NK-92 (cell line): ENCODE measurements around the gene BBX.
"Not testable (repeated sequence)": the region's sequence is repeated elsewhere in the genome, so short reads cannot be mapped to it uniquely, and the experiment has no call there.

Source experiments
- DNase-seq: peaks from one replicate; lab custom pipeline; 2025; ENCODE audit not compliant: unreplicated experiment; lab: John Stamatoyannopoulos, UW

BBX gene

GRCh38 chr3:107835001-107835400 lies 312.2 kb downstream of the BBX start:
- not testable (repeated sequence) for DNase-seq

DNA sequence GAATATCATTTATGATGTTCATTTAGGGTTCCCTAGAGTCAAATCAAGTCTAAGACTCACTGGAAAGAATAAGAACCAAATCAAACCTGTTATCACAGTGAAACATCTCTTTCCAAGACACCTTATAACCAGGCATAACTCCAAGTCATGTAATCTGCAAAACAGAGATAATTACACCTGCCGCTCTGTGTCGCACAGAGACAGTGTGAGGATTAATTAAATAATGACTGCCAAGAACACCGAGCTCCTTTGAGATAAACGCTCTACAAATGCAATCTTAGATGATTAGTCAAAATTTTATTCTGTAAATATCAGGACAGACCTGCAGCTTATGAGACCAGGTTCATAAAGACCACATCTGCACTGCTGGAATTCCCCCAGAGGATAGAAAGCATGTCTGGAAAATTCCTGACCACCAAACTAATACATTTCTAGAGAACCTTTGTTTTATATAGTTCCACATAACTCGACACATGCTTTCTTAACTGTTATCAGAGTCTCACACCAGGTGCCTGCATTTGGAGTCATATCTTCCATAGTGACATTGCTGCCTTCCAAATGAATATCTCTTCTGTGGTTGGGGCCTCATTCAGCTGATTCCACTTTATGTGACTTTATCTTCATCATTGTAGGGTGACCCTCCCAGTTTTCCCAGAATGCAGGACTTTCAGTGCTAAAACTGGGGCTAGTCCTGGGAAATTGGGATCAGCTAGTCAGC lies 315.3 kb downstream of the BBX start:
- DNase-seq = no peak

- DNase-seq = no peak
These were observed 319.1 kb downstream of the BBX start for GRCh38 chr3:107841831-107842230.

DNA sequence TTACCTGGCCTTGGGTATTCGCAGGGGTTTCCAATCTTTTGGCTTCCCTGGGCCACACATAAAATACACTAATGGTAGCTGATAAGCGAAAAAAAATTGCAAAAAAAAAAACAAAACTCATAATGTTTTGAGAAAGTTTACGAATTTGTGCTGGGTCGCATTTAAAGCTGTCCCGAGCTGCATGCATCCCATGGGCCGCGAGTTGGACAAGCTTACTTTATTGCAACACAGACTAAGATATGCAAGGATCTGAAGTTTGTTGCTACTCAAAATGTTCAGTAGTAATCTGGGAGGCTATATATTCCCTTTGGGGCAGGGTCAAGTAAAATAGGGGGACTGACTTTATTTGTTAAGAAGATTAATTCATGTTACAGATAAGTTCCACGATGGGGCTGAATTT lies 320.2 kb downstream of the BBX start:
- DNase-seq = no peak

- no peak for DNase-seq
These were observed 322.9 kb downstream of the BBX start for GRCh38 chr3:107845380-107846278.

GRCh38 chr3:107846279-107846852 lies 323.6 kb downstream of the BBX start:
- no peak for DNase-seq

DNA sequence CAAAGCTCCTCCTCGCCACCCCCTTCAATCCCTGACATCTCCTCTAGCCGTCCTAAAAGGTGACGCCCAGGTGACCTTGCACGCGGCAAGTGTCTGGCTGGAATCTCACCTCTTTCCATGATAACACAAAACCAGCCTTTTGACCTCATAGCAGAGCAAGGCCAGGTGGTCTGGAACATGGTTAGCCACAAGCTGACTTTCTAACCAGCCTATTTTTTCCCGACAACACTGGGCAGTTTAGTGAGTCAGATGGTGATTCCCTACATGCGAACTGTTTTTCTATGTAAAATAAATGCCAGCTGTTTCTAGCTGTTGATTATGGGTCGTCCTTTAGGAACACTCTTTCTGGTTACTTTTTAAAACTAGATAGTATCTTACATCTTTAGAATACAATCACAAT lies 325.0 kb downstream of the BBX start:
- DNase-seq = no peak

- DNase-seq = no peak
These were observed 325.7 kb downstream of the BBX start for GRCh38 chr3:107848351-107848915.

DNA sequence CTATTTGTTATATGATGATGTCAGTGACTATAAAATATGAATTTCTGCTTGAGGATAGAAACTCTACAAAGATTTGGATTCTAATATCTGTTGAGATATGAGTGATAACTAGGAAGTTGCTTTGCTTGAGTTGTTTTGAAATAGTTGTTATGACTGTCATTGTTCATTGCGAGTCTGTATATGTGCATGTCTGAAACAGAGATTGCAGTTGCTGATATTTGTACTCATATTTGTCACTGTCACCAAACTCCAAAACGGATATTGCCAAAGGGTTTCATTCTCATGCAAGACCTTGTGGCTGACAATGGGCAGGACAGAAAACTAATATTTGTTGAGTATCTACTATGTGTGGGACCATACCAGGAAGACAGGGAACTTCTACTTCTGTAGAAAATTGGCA lies 327.9 kb downstream of the BBX start:
- DNase-seq = no peak

DNA sequence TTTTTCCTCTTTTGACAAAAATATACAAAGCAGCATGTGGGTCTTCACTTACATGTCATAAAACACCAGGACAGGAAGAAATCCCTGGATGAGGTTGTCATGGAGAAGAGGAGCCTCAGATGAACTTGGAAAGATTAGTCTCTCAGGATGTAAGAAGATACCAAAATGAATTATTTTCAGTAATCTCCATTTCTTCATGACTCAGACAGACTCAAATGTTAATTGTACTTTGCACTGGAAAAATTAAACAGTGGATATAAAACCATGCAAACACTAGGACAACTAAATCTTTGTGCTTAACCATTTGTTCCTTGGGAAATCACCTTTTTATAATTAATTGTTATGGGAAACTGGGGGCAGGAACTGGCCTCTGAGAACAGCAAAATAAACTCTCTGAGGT lies 331.1 kb downstream of the BBX start:
- DNase-seq = no peak

DNA sequence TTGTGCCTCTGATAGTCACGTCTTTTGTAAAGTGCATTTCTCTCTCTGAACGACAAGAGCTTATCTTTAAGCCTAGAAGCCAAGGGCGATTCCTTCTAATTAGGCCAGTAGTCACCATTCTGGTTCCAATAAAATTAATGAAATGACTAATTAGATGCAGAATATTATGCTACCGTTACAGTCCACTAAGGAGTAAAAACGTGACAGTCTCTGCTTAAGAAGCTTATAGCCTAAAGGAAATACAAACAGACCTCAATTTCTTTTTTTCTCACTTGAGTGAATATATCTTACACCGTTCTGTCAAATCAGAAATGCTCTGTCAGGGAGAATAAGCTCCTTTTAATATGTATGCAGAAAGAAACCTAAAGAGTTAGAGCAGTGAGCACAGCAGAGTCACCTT lies 332.0 kb downstream of the BBX start:
- DNase-seq = no peak

DNA sequence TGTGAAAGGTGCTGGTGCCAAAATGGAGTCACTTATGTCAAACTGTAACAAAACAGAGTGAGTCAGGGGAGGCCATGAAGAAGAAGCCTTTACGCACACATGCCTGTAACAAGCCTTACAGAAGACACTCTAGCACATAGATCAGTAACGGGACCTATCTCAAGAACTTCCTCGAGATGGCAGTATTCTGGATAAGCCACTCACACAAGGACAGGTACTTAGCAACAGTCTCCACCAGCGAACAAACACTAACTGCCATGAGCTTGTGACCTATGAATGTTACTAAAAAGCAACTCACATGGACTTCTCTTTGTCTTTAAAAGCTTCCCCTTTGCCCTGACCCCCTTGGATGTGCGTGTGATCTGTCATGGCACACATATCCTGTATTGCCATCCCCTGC lies 332.9 kb downstream of the BBX start:
- DNase-seq = no peak

GRCh38 chr3:107857854-107858253 lies 335.1 kb downstream of the BBX start:
- no peak for DNase-seq

GRCh38 chr3:107858876-107859275 lies 336.1 kb downstream of the BBX start:
- no peak for DNase-seq
